ENCODE measurements around the gene IRF1.
"Not testable (repeated sequence)": the region's sequence is repeated elsewhere in the genome, so short reads cannot be mapped to it uniquely, and the experiment has no call there.

Gene IRF1, protein sequence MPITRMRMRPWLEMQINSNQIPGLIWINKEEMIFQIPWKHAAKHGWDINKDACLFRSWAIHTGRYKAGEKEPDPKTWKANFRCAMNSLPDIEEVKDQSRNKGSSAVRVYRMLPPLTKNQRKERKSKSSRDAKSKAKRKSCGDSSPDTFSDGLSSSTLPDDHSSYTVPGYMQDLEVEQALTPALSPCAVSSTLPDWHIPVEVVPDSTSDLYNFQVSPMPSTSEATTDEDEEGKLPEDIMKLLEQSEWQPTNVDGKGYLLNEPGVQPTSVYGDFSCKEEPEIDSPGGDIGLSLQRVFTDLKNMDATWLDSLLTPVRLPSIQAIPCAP

DNA sequence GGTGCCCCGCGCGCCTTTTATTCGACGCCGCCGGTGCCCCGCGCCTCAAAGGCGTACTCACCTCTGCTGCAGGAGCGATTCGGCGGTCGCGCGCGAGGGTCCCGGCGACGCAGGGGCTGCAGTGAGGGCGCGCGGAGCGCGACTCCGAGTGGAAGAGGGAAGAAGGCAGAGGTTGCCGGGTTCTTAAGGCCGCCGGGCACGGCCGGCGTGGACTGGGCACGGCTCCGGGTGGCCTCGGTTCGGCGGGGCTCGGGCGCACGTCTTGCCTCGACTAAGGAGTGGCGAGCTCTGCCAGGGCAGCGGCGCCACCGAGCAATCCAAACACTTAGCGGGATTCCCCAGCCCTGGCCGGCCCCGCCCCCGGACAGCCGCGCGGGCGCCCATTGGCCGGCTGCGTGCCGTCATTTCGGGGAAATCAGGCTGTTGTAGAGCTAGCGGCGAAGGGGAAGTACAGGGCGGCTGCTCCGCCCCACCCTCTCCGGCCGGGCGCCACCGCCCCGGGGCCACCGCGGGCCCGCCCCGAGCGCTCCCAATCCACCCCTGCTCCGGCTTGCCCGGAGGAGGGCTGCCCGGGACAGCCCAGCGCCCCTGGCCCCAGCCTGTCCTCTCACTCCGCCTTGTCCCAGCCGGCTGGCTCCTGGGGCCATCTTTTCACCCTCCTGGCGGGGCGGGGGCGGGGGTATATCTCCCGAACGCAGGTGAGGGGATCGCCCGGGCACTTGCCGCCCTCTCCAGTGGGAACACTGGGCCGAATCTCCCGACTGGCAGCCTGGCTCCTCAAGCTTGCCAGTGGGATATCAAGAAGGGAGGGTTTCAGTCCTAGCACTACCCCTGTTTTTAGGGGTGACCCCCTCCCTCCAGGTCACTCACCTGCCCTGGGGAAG, at the start of gene IRF1:
Gene IRF1 (minus strand): TSS at position 290 of the 884 bp plus-strand sequence. CDS start 1,295 bp downstream, outside the sequence.
- DNase-seq (ENCODE audit: low read depth in 3 of 3) = peak; percentile 98 to 99 (median 98)

DNA sequence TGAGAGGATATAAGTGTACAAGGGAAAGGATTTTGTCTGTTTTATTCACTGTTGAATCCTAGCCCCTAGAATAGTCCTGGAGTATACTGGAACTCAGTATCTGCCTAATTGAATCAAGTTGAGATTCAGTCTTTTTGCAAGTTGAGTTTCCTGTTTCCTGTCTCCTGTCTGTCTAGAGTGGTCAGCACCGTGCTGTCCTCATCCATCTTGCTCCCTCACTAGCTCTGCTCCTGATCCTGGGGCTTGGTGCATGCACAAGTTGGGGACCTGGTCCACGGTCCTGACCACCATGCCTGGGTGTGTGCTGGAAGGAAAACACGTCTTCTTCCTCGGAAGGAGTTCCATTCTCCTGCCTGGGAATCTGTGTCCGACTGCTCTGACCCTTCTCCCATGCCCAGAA, 49.6 kb upstream of the IRF1 start:
- no peak for DNase-seq (ENCODE audit: low read depth in 3 of 3)

DNA sequence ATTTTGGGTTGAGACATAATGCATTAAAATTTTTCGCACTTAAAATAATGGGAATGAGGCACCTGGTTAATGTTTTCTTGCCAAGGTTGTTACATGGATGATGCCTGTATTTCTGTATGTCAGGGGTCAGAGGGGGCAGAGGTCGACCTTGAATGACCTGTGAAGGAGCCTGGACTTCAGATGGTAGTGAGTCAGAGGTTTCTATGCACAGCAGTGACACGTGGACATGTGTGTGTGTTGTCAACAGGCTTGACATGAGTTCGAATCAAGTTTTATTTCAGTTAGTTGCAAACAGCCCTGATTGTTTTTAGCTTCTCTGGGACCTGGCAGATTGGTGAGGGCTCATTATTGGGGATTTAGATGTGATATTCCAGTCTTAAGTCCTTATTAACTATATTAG, 49.1 kb upstream of the IRF1 start:
- no peak for DNase-seq (ENCODE audit: low read depth in 3 of 3)

DNA sequence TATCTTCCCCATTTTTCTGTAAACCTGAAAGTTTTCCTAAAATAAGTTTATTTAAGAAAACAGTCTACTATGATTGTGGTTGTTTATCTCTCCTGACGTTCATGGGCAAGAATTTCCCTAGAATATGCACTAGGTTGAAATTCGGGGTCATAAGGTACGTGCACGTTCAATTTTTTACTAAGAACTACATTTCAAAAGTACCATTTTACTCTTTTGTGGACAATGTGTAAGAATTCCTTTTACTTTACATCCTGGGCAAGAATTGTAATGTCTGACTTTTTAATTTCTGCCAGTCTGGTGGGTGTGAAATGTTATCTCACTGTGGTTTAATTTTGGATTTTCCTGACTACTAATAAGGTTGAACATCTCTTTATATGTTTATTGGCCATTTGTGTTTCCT, 40.4 kb upstream of the IRF1 start:
- no peak for DNase-seq (ENCODE audit: low read depth in 3 of 3)

DNA sequence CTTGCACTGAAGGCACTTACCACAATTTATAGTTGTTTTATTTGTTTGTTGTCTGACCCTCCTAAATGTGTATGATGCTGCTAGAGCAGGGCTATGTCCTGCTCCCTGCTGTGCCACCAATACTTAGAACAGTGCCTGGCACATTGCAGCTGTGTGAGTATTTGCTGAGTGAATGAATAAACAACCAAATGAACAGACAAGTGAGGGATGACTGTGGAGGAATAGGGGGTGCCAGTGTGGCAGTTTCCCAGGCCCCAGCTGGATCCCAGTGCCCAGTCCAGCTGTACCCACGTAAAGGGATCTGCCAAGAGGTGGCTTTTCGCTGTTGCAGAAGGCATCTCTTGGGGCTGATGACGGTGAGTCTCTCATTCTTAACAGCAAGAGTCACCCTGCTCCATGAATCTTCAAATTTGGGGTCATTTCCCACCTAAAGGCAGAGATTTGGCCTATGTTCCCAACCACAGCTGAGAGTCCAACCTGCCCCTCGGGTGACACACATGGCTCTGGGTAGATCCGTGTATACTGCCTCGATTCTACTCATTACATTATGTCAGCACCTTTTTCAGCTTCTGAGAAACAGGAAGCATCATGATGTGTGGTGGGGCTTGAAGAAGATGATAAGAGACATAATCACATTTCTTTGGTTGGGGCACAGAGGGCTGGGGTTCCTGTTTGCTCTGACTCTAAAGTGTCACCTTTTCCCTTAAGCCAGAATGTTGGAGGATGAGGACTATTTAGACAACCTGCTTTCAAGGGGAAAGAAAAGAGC, 38.5 kb upstream of the IRF1 start:
- no peak for DNase-seq (ENCODE audit: low read depth in 3 of 3)

DNA sequence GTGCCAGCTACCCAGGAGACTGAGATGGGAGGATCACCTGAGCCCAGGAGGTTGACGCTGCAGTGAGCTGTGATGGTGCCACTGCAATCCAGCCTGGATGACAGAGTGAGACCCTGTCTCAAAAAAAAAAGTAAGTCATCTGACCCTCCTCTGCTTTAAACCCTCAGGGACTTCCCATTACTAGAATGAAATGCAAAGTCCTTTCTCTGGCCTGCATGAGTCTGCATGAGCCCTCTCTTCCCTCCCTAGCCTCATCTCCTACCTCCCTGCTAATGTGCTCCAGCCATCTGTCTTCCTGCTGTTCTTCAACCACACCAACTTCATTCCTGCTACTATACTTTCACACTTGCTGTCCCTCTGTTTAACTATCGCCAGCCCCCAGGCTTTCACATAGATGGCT, 37.4 kb upstream of the IRF1 start:
- no peak for DNase-seq (ENCODE audit: low read depth in 3 of 3)

DNA sequence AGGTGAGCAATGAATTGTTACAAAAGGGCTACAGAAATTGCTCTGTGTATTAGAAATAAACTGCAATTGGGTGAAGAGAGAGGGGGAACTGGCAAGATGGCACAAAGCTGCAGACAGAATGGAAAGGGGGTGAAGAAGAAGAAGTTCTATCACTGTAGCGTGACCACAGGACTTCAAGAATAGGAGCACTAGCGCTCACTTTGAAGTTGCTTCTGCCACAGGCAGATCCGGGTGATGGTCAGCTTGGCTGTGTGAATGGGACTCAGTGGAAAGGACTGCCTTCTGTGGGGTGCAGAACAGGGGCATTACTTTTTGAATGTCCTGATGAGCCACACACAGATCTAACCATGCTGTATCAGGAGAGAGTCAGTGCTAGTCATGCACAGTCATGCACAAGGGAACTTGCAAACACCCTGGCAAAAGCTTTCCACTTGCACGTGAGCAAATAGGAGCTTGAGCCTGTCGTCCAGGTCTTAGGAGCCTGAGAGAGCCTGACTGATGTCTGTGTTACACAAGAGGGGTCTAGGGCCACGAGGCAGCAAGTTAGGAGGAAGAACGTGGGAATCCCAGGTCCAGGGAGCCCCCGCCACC, 36.5 kb upstream of the IRF1 start:
- no peak for DNase-seq (ENCODE audit: low read depth in 3 of 3)

DNA sequence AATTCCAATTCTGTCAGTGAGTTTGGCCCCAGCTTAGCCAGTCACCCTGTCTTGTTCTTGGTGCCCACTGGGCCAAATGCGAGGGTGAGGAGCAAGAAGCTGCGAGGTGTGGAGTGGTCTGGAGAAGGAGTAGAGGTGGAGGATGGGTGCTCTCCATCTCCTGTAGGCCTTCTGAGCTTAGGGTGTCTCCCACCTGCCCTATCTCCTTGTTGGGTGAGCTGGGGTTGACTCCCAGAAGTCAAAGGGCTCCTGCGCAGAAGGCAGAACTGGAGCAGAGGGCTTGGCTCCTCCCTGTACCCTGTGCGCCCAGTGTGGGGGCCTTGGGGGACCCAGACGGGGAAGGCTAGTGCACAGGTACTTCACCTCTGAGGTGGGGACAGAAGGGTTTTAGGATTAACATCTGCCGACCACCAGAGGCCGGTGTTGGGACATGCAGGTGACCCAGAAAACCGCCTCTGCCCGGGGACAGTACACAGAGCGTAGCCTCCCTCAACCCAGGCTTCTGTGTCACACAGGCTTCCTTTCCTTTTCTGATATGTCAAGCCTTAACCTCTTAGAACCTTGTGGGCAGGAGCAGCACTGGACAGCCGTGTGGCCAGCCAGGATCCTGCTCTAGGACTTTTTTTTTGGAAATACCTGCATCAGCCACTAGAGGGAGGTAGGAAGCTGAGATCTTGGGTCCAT, 35.9 kb upstream of the IRF1 start:
- peak in 1 of 3 experiments; percentile 25 for DNase-seq (ENCODE audit: low read depth in 3 of 3)

DNA sequence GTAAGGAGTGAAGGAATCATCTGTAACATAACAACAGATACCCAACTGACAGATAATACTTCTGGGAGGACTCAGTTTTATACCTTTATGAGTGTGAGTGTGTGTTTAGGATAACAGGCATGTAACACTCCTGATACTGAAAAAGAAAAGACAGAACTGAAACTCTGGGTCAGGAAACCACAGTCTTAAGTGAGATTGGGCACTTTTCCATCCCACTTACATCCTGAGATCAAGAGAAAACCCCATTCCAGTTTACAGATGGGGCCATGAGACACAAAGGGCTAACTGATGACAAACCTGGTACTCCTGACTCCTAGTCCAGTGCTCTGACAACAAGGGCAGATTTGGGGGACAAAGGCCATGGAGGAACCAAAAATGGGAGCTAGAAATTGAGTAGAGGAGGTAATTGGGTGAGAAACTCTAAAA, 34.7 kb upstream of the IRF1 start:
- no peak for DNase-seq (ENCODE audit: low read depth in 3 of 3)

DNA sequence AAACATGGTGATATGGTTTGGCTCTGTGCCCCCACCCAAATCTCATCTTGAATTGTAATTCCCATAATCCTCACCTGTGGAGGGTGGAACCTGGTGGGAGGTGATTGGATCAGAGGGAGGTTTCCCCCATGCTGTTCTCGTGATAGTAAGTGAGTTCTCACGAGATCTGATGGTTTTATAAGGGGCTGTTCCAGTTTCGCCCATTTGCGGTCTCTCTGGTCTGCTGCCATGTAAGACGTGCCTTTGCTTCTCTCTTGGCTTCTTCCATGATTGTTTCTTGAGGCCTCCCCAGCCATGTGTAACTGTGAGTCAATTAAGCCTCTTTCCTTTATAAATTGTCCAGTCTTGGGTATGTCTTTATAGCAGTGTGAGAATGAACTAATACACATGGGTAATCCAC, 34.3 kb upstream of the IRF1 start:
- not testable (repeated sequence) for DNase-seq (ENCODE audit: low read depth in 3 of 3)

DNA sequence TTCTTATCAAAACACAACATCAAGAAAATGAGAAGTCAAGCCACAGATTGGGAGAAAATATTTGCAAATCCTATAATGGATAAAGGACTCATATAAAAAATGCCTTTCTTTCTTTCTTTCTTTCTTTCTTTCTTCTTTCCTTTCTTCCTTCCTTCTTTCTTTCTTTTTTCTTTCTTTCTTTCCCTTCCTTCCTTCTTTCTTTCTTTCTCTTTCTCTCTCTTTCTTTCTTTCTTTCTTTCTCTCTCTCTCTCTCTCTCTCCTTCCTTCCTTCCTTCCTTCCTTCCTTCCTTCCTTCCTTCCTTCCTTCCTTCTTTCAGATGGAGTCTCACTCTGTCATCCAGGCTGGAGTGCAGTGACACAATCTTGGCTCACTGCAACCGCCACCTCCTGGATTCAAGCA, 31.5 kb upstream of the IRF1 start:
- not testable (repeated sequence) for DNase-seq (ENCODE audit: low read depth in 3 of 3)

DNA sequence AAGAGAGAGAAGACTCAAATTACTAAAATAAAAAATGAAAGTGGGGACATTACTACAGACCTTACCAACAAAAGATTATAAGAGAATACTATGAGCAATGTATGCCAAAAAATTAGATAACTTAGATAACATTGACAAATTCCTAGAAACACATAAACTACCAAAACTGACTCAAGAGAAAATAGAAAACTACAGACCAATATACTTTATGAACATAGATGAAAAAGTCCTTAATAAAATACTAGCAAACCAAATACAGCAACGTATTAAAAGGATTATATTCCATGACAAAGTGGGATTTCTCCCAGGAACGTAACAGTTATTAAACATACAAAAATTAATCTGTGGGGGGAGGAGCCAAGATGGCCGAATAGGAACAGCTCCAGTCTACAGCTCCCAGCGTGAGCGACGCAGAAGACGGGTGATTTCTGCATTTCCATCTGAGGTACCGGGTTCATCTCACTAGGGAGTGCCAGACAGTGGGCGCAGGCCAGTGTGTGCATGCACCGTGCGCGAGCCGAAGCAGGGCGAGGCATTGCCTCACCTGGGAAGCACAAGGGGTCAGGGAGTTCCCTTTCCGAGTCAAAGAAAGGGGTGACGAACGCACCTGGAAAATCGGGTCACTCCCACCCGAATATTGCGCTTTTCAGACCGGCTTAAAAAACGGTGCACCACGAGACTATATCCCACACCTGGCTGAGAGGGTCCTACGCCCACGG, 23.2 kb upstream of the IRF1 start:
- DNase-seq (ENCODE audit: low read depth in 3 of 3) = not testable (repeated sequence)

DNA sequence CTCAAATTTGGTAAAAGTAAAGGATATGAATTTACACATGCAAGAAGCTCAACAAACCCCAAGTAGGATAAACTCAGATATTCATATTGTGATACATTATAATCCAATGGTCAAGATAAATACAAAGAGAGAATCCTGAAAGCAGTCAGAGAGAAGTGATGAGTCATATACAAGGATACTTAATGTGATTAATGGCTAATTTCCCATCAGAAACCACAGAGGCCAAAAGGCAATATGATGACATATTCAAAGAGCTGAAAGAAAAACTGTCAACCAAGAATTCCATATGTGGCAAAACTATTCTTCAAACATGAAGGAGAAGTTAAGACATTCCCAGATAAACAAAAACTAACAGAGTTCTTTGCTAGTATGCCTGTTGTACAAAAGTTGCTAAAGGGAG, 19.5 kb upstream of the IRF1 start:
- DNase-seq (ENCODE audit: low read depth in 3 of 3) = no peak

DNA sequence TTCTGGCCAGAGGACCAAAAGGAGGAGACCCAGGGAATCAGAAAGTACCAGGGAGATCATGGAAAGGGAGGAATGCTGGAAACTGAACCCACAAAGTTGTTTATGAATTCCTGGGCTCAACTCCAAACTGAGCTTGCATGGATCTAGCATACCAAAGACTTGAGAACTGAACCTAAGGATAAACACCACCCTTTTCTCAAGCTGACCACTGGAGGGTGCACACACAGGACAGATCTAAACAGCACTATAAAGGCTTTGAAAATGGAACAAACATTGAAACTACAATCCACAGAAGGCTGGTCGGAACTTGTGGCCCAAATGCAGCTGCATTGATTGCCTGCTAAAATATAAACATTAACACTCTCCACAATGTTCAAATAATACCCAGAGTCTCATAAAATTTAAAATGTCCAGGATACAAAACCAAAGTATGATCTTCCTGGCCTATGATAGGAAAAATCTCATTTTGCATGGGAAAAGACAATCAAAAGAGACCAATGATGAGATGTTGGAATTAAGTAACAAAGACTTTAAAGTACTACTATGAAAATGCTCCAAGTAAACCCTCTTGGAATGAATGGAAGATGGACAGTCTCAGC, 15.6 kb upstream of the IRF1 start:
- no peak for DNase-seq (ENCODE audit: low read depth in 3 of 3)

DNA sequence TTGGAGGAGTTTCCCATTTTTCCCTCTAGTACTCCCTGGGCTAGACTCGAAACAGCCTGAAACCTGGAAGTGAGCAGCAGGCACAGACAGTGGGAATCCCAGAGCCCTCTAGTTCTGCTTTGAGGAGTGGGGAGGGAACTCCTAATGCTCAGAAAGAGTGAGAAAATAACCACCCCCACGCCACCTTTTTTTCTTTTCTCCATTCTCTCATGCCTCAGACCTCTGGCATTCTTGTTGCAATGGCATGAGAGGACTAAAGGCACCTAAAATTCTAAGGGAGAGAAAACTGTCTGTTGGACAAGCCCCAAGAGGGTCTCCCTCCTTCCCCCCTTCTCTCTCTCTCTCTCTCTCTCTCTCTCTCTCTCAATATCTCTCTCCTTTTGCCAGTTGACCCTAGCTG, 15.1 kb upstream of the IRF1 start:
- no peak for DNase-seq (ENCODE audit: low read depth in 3 of 3)

DNA sequence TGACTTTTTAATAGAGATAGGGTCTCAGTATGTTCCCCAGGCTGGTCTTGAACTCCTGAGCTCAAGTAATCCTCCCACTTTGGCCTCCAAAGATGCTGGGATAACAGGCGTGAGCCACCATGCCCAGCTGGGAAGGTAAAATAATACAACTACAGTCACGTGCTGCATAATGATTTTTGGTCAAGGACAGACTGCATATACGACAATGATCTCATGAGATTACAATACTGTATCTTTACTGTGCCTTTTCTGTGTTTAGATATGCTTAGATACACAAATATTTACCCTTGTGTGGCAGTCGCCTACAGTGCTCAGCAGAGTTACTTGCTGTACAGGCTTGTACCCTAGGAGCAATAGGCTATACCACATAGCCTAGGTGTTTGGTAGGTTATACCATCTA, 14.2 kb upstream of the IRF1 start:
- DNase-seq (ENCODE audit: low read depth in 3 of 3) = no peak

DNA sequence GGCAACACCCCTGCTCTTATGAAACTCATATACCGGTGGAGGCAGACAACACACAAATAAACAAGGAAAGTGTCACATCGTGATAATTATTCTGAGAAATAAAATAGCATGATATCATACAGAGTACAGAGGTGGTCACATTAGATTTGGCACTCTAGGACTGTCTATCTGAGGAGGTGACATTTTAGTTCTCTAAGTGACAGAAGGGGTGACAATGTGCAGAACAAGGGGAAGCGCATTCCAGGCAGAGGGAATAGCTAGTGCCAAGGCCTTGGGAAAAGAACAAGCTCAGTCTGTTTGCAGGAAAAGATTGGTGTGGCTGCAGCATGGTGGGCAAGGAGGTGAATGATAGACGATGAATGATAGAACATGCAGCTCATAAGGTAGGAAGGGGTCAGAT, 12.7 kb upstream of the IRF1 start:
- DNase-seq (ENCODE audit: low read depth in 3 of 3) = no peak

DNA sequence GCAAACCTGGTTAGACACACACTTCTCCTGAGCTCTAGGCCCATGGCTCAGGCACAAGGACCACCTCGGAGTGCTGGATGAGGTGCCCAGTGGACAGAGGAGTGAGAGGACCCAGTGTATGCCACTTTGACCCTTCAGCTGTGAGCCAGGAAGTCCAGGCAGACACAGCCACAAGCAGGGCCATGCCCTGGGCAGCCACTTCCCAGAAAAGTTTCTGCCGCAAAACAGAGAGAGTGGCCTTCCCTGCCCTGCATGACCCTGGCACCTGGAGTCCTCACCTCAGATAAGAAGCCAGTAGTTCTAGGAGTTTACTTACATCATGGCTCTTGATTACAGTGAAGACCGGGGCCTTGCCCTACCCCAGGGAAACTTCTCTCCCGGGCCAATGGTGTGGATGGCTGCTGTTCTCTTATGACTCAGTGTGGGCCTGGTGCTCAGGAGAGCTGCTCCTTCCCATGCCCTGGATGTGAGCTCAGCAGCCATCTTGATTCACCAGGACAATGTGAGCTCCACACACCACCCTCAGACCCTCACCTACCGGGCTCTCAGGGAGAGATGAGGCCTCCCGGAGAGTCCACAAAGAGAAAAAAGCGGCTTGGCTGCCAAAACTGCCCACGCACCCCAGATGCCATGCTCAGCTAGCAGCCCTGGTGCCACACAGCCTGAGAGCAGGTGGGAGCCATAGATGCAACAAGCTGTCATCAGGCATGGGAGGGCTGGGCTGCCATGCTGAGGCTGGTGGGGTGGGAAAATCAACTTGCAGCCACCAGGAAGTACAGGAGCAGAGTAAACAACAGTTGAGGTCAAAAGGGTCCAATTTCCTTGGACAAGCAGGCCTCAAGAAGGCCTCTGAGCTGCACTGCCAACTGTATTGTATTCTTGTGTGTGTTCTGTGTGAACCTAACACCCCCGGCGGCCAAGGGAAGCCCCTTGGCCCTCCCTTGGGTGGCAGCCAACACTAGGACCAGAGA, 11.7 kb upstream of the IRF1 start:
- DNase-seq (ENCODE audit: low read depth in 3 of 3) = no peak

DNA sequence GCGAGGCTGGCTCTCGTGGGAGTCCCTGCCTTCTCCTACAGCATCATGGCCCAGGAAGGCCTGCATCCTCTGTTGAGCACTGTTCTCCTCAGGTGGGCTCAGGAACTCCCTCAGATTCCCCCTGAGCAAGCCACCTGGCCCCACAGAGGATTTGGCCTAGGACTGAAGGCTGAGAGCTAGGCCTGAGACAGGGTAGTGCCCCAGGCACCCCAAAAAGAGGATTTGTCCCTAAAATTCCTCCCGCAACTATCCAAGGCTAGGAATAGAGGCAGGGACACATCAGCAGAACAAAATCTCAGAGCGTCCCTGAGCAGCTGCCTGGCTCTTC, 11.0 kb upstream of the IRF1 start:
- DNase-seq (ENCODE audit: low read depth in 3 of 3) = no peak
